ENCODE data around the gene KIAA1755.

DNA sequence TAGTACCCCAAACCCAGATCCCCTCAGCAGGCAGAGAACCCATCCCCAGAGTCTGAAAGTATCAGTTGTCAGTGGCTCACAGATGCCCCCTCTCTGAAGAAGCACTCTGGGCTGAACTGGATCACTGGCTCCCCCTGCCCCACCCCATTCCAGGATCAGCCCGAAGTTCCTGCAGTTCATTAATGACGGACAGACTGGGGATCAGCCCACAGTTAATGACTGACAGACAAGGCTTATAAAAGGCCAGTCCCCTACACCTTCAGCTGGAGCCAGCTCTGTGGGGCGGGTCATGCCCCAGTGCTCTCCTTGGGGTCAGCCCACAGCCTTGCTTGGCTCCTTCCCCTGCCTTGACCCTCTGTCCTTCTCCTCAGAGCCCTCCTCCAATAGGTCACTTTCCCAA lies 21.7 kb downstream of the KIAA1755 start:
- TF ChIP-seq POLR2AphosphoS5 (IDR thresholded peaks at IDR 0.05; ENCODE audit: low read depth, low read length) = no peak
- no peak for TF ChIP-seq TAF1 (IDR thresholded peaks at IDR 0.05; ENCODE audit: borderline replicate concordance, low read depth, low read length)
- TF ChIP-seq EP300 (IDR thresholded peaks at IDR 0.05; ENCODE audit: borderline replicate concordance in 1 of 2, low read depth in 1 of 2, low read length in 1 of 2) = no peak
- TF ChIP-seq RFX5 (IDR thresholded peaks at IDR 0.05; ENCODE audit: low read length) = no peak
- TF ChIP-seq, protein P1, sequence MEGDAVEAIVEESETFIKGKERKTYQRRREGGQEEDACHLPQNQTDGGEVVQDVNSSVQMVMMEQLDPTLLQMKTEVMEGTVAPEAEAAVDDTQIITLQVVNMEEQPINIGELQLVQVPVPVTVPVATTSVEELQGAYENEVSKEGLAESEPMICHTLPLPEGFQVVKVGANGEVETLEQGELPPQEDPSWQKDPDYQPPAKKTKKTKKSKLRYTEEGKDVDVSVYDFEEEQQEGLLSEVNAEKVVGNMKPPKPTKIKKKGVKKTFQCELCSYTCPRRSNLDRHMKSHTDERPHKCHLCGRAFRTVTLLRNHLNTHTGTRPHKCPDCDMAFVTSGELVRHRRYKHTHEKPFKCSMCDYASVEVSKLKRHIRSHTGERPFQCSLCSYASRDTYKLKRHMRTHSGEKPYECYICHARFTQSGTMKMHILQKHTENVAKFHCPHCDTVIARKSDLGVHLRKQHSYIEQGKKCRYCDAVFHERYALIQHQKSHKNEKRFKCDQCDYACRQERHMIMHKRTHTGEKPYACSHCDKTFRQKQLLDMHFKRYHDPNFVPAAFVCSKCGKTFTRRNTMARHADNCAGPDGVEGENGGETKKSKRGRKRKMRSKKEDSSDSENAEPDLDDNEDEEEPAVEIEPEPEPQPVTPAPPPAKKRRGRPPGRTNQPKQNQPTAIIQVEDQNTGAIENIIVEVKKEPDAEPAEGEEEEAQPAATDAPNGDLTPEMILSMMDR (IDR thresholded peaks at IDR 0.05) = no peak
- TF ChIP-seq GATA2 (CRISPR knock-in tag; IDR thresholded peaks at IDR 0.05) = no peak
- no peak for TF ChIP-seq YY1 (IDR thresholded peaks at IDR 0.05; ENCODE audit: low read depth)
- TF ChIP-seq, protein P2, sequence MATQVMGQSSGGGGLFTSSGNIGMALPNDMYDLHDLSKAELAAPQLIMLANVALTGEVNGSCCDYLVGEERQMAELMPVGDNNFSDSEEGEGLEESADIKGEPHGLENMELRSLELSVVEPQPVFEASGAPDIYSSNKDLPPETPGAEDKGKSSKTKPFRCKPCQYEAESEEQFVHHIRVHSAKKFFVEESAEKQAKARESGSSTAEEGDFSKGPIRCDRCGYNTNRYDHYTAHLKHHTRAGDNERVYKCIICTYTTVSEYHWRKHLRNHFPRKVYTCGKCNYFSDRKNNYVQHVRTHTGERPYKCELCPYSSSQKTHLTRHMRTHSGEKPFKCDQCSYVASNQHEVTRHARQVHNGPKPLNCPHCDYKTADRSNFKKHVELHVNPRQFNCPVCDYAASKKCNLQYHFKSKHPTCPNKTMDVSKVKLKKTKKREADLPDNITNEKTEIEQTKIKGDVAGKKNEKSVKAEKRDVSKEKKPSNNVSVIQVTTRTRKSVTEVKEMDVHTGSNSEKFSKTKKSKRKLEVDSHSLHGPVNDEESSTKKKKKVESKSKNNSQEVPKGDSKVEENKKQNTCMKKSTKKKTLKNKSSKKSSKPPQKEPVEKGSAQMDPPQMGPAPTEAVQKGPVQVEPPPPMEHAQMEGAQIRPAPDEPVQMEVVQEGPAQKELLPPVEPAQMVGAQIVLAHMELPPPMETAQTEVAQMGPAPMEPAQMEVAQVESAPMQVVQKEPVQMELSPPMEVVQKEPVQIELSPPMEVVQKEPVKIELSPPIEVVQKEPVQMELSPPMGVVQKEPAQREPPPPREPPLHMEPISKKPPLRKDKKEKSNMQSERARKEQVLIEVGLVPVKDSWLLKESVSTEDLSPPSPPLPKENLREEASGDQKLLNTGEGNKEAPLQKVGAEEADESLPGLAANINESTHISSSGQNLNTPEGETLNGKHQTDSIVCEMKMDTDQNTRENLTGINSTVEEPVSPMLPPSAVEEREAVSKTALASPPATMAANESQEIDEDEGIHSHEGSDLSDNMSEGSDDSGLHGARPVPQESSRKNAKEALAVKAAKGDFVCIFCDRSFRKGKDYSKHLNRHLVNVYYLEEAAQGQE (IDR thresholded peaks at IDR 0.05; ENCODE audit: low read depth, low read length) = no peak
- TF ChIP-seq EZH2phosphoT487 (IDR thresholded peaks at IDR 0.05; ENCODE audit: borderline replicate concordance, low read depth) = no peak
- TF ChIP-seq NRF1 (IDR thresholded peaks at IDR 0.05; ENCODE audit: low read depth, low read length) = no peak
- TF ChIP-seq JUND (IDR thresholded peaks at IDR 0.05) = no peak

Measured in SK-N-SH (cell line).